ENCODE results near the gene ZDHHC15. TPM values are rescaled to one million over a fixed set of nuclear protein-coding genes. Genes with fewer than 3 reads are reported as not detected.
"Not testable (repeated sequence)": the region's sequence is repeated elsewhere in the genome, so short reads cannot be mapped to it uniquely, and the experiment has no call there.

ZDHHC15 gene
- total and polyA plus RNA-seq, 2 donors (not counting 3 experiments of a cell fraction or from before 2014, with no cell fraction given), result not detected

- H3K4me3 ChIP-seq (replicated peaks in 1 of 3; ENCODE audit: insufficient read depth in 1 of 3, low read depth in 1 of 3, low read length in 3 of 3); H4K20me1 ChIP-seq (replicated peaks; ENCODE audit: control insufficient read depth, extremely low read depth, insufficient read depth, low read length); DNase-seq (ENCODE audit: low read depth, low spot score); FAIRE-seq; BruUV-seq (replicated peaks); H3K36me3 ChIP-seq (ENCODE audit: control insufficient read depth in 2 of 2, extremely low read depth in 1 of 2, insufficient read depth in 2 of 2, low read length in 2 of 2); dilution Hi-C loops (cut with MboI; ENCODE audit: extremely low pct_ligation_motif_present, low sequenced_read_pairs); H3K9me1 ChIP-seq (replicated peaks; ENCODE audit: control insufficient read depth, extremely low read depth, insufficient read depth, low read length); H3K9me3 ChIP-seq (replicated peaks; ENCODE audit: control insufficient read depth, insufficient read depth, low read length); H3K9ac ChIP-seq (replicated peaks; ENCODE audit: extremely low read depth, insufficient read depth, low read length); intact Hi-C loops (cut with micrococcal nuclease); H3K27ac ChIP-seq (ENCODE audit: insufficient read depth, low read depth, low read length); CTCF ChIA-PET; H3K27me3 ChIP-seq (ENCODE audit: control insufficient read depth in 2 of 2, insufficient read depth in 2 of 2, low read length in 2 of 2); H3K4me1 ChIP-seq (ENCODE audit: control insufficient read depth, extremely low read depth, insufficient read depth, low read length); H3K4me2 ChIP-seq (ENCODE audit: insufficient read depth, low read length); POLR2A ChIA-PET; H2AFZ ChIP-seq (ENCODE audit: low read depth, low read length); H3K79me2 ChIP-seq (ENCODE audit: control insufficient read depth, insufficient read depth, low read length): not testable (repeated sequence)
These were observed 188.3 kb downstream of the ZDHHC15 start for GRCh38 chrX:75334407-75335126.

GRCh38 chrX:75327607-75328006, 195.2 kb downstream of the ZDHHC15 start:
- Histone ChIP-seq H3K4me3 (replicated peaks in 1 of 3; ENCODE audit: insufficient read depth in 1 of 3, low read depth in 1 of 3, low read length in 3 of 3) (no peak overlapping the region), H3K36me3 (ENCODE audit: control insufficient read depth in 2 of 2, extremely low read depth in 1 of 2, insufficient read depth in 2 of 2, low read length in 2 of 2) (no peaks in the 10 kb centered on the region), H4K20me1 (replicated peaks; ENCODE audit: control insufficient read depth, extremely low read depth, insufficient read depth, low read length) (no peaks in the 10 kb centered on the region), H3K9me1 (replicated peaks; ENCODE audit: control insufficient read depth, extremely low read depth, insufficient read depth, low read length) (no peaks in the 10 kb centered on the region), H3K4me2 (ENCODE audit: insufficient read depth, low read length) (no peak overlapping the region), H3K4me1 (ENCODE audit: control insufficient read depth, extremely low read depth, insufficient read depth, low read length) (no peaks in the 10 kb centered on the region), H3K9ac (replicated peaks; ENCODE audit: extremely low read depth, insufficient read depth, low read length) (no peak overlapping the region), H3K27me3 (ENCODE audit: control insufficient read depth in 2 of 2, insufficient read depth in 2 of 2, low read length in 2 of 2) (no peaks in the 10 kb centered on the region), H3K27ac (ENCODE audit: insufficient read depth, low read depth, low read length) (no peak overlapping the region), H3K9me3 (replicated peaks; ENCODE audit: control insufficient read depth, insufficient read depth, low read length) (no peaks in the 10 kb centered on the region), H2AFZ (ENCODE audit: low read depth, low read length) (no peak overlapping the region), H3K79me2 (ENCODE audit: control insufficient read depth, insufficient read depth, low read length) (no peaks in the 10 kb centered on the region)
- intact Hi-C loops (cut with micrococcal nuclease), result no loop called here
- no peak for TF ChIP-seq POLR2AphosphoS5 (IDR thresholded peaks at IDR 0.05; ENCODE audit: insufficient read depth, low read depth, low read length)
- no peak for TF ChIP-seq GATA2 (IDR thresholded peaks at IDR 0.05; ENCODE audit: insufficient read depth, insufficient read length, low read depth, low read length)
- TF ChIP-seq MAX (IDR thresholded peaks at IDR 0.05; ENCODE audit: insufficient read depth, insufficient read length), result no peak
- TF ChIP-seq FOS (IDR thresholded peaks at IDR 0.05; ENCODE audit: borderline replicate concordance, insufficient read depth, low read length), result no peak
- no peak for TF ChIP-seq CTCF (IDR thresholded peaks at IDR 0.05; ENCODE audit: extremely low read depth in 1 of 2, insufficient read depth in 1 of 2, low read depth in 1 of 2, low read length in 2 of 2)
- no peak for TF ChIP-seq JUN (IDR thresholded peaks at IDR 0.05; ENCODE audit: borderline replicate concordance, insufficient read depth, insufficient read length, low read depth)
- TF ChIP-seq POLR2A (IDR thresholded peaks at IDR 0.05; ENCODE audit: low read depth, low read length), result no peak
- TF ChIP-seq EZH2 (IDR thresholded peaks at IDR 0.05; ENCODE audit: borderline replicate concordance, low read depth, low read length, severe bottlenecking), result no peak
- no peak for TF ChIP-seq MYC (IDR thresholded peaks at IDR 0.05; ENCODE audit: low read depth, low read length)
- FAIRE-seq (no peak), DNase-seq (ENCODE audit: low read depth, low spot score) (no peak)
- BruUV-seq (replicated peaks), result no TSS peak
- ChIA-PET CTCF (no interaction called here), POLR2A (no interaction called here)
- dilution Hi-C loops (cut with MboI; ENCODE audit: extremely low pct_ligation_motif_present, low sequenced_read_pairs), result no loop called here

All from endothelial cell of umbilical vein (primary cell).